SU-DHL-6 (cell line): ENCODE data around the gene MED27.

Experiments used
- H2AFZ ChIP-seq: fragments of 200-600 bp; sonication (generic); 2 replicates; pipeline ENCODE4 v1.6.1; 2014; ENCODE audit warnings: low read depth, mild to moderate bottlenecking, moderate library complexity, mixed read lengths, antibody characterized with exemption, low read length; ENCODE audit not compliant: severe bottlenecking
- H3F3A ChIP-seq: fragments of 200-600 bp; shearing (Covaris generic); 2 replicates; pipeline ENCODE4 v1.6.0; 2016; ENCODE audit warnings: antibody characterized with exemption, mild to moderate bottlenecking; ENCODE audit not compliant: insufficient read depth
- H3K27ac ChIP-seq: fragments of 200-600 bp; sonication (generic); 2 replicates; pipeline ENCODE4 v1.5.1; 2016; ENCODE audit warnings: low read depth, mild to moderate bottlenecking, low read length, moderate library complexity, mixed read lengths
- H3K27me3 ChIP-seq: fragments of 200-600 bp; sonication (generic), shearing (Covaris generic); 2 replicates; pipeline ENCODE4 v1.6.0; 2014; ENCODE audit warnings: mild to moderate bottlenecking, low read length
- H3K36me3 ChIP-seq: fragments of 200-600 bp; sonication (generic); 2 replicates; pipeline ENCODE4 v1.6.1; 2014; ENCODE audit warnings: mild to moderate bottlenecking, low read length, mixed read lengths
- H3K4me2 ChIP-seq: fragments of 300-600, 200-600 bp; shearing (Covaris generic), sonication (generic); 2 replicates; pipeline ENCODE4 v1.6.0; 2014; ENCODE audit warnings: low read length, low read depth, mild to moderate bottlenecking; ENCODE audit not compliant: poor library complexity, severe bottlenecking
- H3K4me3 ChIP-seq: fragments of 200-600 bp; sonication (generic); 2 replicates; pipeline ENCODE4 v1.5.1; 2014; ENCODE audit warnings: antibody characterized with exemption, low read length, mild to moderate bottlenecking, mixed read lengths; ENCODE audit not compliant: insufficient read depth, poor library complexity, severe bottlenecking
- H3K79me2 ChIP-seq: fragments of 200-600 bp; sonication (generic); 2 replicates; pipeline ENCODE4 v1.6.1; 2014; ENCODE audit warnings: mild to moderate bottlenecking, low read length, moderate library complexity; ENCODE audit not compliant: insufficient read depth
- H3K9ac ChIP-seq: fragments of 200-600 bp; sonication (generic); 2 replicates; pipeline ENCODE4 v1.7.0; 2014; ENCODE audit warnings: mild to moderate bottlenecking, low read length
- H3K9me2 ChIP-seq: fragments of 200-600 bp; sonication (generic); replicated peaks from 2 replicates; pipeline ENCODE4 v1.6.1; 2014; ENCODE audit warnings: low read length; ENCODE audit not compliant: insufficient read depth
- H3K9me3 ChIP-seq: fragments of 200-600 bp; sonication (generic); 2 replicates; pipeline ENCODE4 v1.6.1; 2014; ENCODE audit warnings: low read length, mixed read lengths; ENCODE audit not compliant: insufficient read depth
- H4K20me1 ChIP-seq: fragments of 200-600 bp; sonication (generic); 2 replicates; pipeline ENCODE4 v1.6.1; 2014; ENCODE audit warnings: low read depth, mild to moderate bottlenecking, antibody characterized with exemption, low read length, moderate library complexity, mixed read lengths
- EZH2phosphoT487 ChIP-seq: fragments of 200-600 bp; sonication (generic), shearing (Covaris generic); conservative IDR thresholded peaks from 2 replicates; pipeline ENCODE4 v1.6.1; 2018; ENCODE audit warnings: mild to moderate bottlenecking, antibody characterized with exemption, low read length, moderate library complexity, mixed read lengths
- TF ChIP-seq, protein P1 (sequence below): fragments of 200-600 bp; sonication (generic); IDR thresholded peaks from one replicate; pipeline ENCODE4 v1.5.1; 2017; ENCODE audit warnings: antibody characterized with exemption, mild to moderate bottlenecking, low read length, moderate library complexity; ENCODE audit not compliant: insufficient read depth, poor library complexity, severe bottlenecking

Gene MED27

DNA sequence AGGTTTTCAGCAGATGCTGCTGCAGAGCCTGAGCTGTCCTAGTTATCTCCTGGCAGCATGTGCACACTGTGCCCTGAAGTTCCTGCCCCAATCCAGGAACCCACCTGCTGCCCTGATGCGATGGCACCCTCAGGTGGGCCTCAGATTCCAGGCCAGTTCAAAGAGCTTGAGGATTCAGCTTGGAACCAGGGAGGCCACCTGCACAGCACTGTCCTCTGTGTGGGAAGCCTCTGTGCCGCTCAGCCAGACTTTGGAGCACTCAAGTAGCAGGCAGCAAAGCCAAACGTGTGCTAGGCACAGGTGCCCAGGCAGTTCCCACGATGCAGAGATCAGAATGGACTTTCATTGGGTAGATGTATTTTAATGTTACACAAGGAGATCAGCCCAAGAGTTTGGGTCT lies 207.0 kb downstream of the MED27 start:
- Histone ChIP-seq H3K9me2 (no peaks in the 10 kb centered on the region), H3K79me2 (no peaks in the 10 kb centered on the region), H3K9me3 (no peaks in the 10 kb centered on the region), H3K36me3 (no peaks in the 10 kb centered on the region), H3K9ac (no peak overlapping the region), H2AFZ (no peak overlapping the region), H3F3A (no peaks in the 10 kb centered on the region), H3K4me3 (no peak overlapping the region), H3K27ac (no peak overlapping the region), H3K4me2 (no peak overlapping the region), H4K20me1 (no peaks in the 10 kb centered on the region), H3K27me3 (no peaks in the 10 kb centered on the region)
- no peak for TF ChIP-seq EZH2phosphoT487
- TF ChIP-seq, protein P1, sequence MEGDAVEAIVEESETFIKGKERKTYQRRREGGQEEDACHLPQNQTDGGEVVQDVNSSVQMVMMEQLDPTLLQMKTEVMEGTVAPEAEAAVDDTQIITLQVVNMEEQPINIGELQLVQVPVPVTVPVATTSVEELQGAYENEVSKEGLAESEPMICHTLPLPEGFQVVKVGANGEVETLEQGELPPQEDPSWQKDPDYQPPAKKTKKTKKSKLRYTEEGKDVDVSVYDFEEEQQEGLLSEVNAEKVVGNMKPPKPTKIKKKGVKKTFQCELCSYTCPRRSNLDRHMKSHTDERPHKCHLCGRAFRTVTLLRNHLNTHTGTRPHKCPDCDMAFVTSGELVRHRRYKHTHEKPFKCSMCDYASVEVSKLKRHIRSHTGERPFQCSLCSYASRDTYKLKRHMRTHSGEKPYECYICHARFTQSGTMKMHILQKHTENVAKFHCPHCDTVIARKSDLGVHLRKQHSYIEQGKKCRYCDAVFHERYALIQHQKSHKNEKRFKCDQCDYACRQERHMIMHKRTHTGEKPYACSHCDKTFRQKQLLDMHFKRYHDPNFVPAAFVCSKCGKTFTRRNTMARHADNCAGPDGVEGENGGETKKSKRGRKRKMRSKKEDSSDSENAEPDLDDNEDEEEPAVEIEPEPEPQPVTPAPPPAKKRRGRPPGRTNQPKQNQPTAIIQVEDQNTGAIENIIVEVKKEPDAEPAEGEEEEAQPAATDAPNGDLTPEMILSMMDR, result no peak

GRCh38 chr9:131872006-131872405 lies 207.7 kb downstream of the MED27 start:
- Histone ChIP-seq H3K27me3 (no peaks in the 10 kb centered on the region), H3K36me3 (no peaks in the 10 kb centered on the region), H3K9ac (no peak overlapping the region), H3F3A (no peaks in the 10 kb centered on the region), H3K9me2 (no peaks in the 10 kb centered on the region), H3K4me2 (no peak overlapping the region), H2AFZ (no peak overlapping the region), H3K27ac (no peak overlapping the region), H3K79me2 (no peaks in the 10 kb centered on the region), H4K20me1 (no peaks in the 10 kb centered on the region), H3K9me3 (no peaks in the 10 kb centered on the region), H3K4me3 (no peak overlapping the region)
- TF ChIP-seq, protein P1, result no peak
- TF ChIP-seq EZH2phosphoT487, result no peak

DNA sequence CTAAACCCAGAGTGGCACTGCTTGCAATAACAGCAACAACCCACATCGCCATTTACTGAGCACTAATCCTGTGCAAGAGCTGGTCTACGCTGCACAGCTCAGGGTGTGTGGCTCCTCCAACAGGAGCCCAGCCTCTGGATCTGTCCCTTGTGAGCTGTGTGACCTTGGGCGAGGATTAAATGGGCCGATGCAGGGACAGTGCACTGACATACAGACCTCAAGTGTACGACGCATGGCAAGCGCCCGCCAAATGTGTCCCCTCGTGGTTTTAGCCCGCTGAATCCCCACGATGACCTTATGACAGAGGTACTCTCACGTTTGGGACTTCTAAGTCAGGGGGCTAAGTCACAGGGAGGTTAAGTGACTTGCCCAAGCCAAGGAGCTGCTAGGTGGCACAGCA lies 209.5 kb downstream of the MED27 start:
- no peak overlapping the region for H3K4me3 ChIP-seq
- H3K9me2 ChIP-seq, result no peaks in the 10 kb centered on the region
- H3K9ac ChIP-seq, result no peak overlapping the region
- H2AFZ ChIP-seq, result no peak overlapping the region
- H3F3A ChIP-seq, result no peaks in the 10 kb centered on the region
- no peak overlapping the region for H3K4me2 ChIP-seq
- H3K27me3 ChIP-seq, result no peaks in the 10 kb centered on the region
- H3K36me3 ChIP-seq, result no peaks in the 10 kb centered on the region
- no peak for TF ChIP-seq EZH2phosphoT487
- TF ChIP-seq, protein P1, result no peak
- no peak overlapping the region for H3K27ac ChIP-seq
- H3K9me3 ChIP-seq, result no peaks in the 10 kb centered on the region
- H3K79me2 ChIP-seq, result no peaks in the 10 kb centered on the region
- H4K20me1 ChIP-seq, result no peaks in the 10 kb centered on the region
